NCI-H1417 (cell line): ENCODE data around the gene RSPH6A.

Source experiments
- DNase-seq, 3 experiments: peaks; one replicate each; lab custom pipeline; 2025; lab: John Stamatoyannopoulos, UW

RSPH6A gene

DNA sequence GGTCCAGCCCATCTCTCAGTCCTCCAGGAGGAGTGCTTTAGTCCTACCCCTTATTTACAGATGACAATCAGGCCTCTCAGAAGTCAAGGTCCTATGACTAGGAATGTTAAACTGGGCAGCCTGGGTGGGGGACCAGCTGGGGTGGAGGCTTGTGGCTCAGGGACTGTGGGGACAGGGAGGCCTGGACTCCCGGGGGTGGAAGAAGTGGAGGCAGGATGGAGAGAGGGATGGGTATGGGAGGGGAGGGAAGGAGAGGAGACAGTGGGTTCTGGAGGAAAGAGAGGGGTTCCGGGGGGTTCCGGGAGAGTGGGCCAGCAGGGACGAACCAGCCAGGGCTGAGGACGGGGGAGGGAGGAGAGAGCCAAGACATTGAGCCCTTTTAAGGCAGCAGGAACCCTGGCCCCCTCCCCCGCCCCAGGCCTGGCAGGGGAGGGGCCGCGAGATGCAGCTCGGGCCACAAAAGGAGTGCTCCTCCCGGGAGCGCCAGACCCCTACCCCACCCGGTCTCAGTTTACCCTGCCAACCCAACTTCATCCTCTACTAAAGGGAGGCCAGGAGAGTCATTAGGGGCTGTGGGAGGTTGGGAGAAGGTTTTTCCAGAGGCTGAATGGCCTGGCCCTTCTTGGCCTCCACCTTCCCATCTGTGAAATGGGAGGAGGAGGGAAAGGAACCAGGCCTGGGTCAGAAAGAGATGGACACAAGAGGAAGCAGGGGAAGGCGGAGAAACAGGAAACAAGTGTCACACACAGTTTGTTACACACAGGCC lies 34.5 kb downstream of the RSPH6A start:
- peak in 1 of 3 experiments; percentile 32 for DNase-seq

DNA sequence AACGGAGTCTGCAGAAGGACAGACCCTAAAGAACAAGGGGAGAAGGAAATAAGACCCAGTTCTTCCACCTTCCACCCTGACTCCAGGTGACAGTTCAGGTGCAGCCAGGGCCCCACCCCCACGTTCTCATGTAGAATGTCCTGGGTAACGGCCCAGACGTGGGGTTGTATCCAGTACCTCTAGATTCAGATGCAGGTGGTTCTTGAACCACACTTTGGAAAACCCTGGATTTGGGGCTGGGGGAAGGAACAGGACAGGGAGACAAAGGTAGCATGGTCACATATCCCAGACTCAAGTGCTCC lies 35.0 kb downstream of the RSPH6A start:
- DNase-seq: peak in 2 of 3 experiments; percentile 30 to 50

DNA sequence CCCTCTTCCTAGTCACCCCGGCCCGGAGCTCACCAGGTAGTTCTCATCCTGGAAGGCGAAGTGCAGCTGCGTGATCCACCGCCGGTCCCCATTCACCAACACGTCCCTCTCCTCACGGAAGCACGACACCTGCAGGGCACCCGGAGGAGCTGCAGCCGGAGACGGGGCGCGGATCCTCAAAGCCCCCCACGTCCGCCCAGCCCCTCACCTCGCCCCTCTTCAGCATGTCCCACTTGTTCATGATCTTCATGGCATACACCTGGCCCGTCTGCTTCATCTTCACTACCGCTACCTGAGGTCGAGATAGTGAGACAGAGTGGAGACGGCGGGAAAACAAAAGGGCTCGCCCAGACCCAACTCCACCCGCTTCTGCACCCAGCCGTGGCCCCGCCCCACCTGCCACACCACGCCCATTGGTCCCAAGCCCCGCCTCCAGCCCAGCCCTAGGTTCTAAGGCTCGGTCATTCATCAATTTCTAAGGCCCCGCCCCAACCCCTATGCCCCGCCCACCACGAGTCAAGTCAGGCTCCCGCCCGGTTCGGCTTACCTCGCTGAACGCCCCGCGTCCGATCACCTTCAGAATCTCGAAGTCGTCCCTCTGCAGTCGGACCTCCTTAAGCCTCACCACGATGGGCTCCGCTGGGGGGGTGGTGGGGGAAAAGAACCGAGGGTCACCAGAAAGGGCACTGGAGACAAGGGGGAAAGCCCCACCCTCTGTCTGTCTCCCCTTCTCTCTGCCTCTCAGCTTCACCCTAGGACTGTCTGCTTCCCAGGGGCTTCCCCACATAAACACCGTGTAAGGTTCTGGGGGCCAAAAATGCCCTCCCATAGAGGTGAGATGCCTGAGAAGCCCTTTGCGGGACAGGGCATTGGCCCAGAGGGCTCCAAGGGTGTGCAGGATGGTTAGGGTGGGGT lies 35.6 kb downstream of the RSPH6A start:
- peak; percentile 91 to 97 (median 95) for DNase-seq

DNA sequence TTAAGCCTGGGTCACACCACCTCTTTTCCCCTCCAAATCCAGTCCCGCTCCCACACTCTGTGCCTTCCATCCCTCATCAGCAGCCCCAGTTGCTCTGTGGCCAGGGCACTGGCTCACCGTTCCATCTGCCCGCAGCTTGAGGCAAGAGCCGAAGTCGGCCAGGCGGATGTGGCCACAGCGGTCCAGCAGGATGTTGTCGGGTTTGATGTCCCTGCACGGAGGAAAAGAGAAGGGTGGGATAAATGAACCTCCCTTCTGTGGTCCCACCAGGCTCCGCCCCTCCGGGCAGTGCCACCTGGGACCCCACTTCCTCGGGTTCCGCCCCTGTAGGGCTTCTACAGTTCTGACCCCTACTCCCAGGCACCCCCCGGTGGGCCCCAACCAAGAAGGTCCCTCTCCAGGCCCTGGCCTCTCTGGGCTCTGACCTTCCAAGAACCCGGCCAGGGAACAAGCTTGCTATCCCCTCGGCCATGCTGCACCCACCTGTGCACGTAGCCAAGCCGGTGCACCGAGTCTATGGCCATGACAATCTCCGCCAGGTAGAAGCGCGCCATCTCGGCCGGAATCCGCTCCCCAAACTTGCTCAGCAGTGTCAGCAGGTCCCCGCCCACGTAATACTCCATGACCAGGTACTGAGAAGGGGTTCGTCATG lies 37.0 kb downstream of the RSPH6A start:
- DNase-seq: no peak

DNA sequence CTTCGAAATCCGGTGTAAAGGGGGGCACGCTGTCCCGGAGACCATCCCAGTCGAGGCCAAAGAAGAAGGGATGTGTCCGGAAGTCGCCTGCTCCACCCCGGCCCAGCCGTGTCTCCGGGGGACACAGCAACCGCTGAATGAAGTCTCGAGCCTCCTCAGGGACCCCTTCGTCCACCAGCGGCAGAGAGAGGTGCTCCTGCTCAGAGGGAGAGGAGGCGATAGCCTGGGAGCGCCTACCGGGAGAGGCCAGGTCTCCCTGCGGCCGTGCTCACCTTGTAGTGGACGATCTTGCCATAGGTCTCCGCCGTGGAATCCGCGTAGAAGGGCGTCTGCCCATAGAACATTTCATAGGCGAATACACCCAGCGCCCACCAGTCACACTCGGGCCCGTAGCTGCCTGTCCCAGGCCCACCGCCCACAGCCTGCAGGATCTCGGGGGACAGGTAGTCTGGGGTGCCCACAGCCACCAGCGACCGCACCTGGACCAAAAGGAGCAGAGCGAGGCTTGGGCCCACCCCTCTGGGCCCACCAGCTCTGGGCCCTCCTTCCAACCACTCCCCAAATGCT lies 37.6 kb downstream of the RSPH6A start:
- no peak for DNase-seq

DNA sequence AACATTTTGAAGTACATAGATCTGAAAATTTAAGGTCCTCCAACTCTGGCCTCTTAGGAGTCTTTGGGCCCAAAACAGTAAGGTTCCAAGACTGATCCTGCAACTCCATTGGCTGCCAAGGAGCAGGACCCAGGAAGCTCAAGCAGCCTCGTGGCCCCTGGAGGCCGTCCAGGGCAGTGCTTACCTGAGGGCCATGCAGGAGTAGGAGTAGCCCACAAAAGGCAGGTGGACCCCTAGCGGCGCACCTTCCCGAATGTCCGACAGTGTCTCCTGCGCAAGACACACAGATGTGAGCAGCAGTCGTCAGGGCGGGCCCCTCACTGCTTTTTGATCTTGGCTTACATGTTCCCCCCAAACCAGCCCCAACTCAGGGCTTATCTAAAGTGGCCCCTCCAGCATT lies 40.3 kb downstream of the RSPH6A start:
- no peak for DNase-seq

DNA sequence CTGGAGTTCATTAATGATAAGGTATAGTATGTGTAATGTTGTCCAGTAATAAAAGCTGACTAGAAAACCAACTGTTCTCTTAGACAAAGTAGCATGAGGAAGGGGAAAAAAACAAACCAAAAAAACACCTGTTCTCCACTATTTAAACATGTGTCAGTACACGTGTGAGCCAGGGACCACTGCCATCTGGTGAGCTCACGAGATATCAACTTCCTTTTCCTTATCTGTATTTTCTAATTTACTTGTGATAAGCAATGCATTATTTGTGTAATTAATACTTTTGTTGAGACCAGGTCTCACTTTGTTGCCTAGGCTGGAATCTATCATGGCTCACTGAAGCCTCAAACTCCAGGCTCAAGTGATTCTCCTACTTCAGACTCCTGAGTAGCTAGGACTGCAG lies 41.7 kb downstream of the RSPH6A start:
- DNase-seq: no peak

DNA sequence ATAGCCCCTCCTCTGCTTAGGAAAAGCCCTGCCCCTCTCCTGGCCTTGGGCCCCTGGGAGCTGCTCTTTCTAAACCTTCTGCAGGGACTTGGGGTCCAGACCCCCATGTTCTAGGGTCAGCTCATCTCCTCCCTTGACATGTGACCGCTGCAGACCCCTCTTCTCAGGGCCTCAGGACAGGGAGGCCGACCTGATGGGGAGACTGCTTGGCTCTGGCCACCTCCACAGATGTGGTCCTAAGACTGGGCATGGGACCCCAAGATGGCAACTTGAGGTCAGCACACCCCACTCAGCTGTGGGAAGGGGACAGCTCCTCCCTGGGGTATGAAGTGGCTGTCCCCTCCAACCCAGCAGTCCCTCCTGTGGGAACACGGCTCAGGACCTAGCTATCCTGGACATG lies 42.2 kb downstream of the RSPH6A start:
- no peak for DNase-seq

DNA sequence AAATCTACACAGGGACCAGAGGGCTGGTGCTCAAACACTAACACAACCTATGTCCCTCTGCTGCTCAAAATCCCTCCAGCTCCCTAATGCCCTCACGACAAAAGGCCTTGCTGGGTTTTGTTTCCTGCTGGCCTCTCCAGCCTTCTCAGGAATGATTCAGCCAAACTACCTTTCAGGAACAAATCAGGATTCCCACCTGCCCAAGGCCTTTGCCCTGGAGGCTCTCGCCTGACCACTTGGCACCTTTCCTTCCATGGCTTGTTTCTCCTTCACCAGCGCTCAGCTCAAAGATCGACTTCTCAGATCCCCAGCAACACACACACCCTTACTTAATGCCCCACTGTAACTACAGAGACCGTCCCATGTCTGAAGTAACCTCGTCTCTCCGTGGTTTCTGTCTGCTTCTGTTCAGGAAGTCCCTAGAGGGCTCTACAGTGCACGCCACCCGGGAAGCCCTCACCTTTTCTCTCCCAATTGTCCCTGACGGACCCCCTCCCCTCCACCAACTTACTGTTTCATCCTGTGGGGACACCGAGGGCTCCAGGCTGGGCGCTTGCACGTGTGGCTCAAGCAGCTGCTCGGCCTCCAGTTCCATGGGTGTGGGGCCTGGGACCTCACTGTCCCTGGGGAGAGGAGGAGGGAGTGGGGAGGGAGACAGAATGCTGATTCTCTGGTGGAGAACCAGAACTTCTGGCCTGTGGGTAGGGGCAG lies 42.8 kb downstream of the RSPH6A start:
- no peak for DNase-seq

DNA sequence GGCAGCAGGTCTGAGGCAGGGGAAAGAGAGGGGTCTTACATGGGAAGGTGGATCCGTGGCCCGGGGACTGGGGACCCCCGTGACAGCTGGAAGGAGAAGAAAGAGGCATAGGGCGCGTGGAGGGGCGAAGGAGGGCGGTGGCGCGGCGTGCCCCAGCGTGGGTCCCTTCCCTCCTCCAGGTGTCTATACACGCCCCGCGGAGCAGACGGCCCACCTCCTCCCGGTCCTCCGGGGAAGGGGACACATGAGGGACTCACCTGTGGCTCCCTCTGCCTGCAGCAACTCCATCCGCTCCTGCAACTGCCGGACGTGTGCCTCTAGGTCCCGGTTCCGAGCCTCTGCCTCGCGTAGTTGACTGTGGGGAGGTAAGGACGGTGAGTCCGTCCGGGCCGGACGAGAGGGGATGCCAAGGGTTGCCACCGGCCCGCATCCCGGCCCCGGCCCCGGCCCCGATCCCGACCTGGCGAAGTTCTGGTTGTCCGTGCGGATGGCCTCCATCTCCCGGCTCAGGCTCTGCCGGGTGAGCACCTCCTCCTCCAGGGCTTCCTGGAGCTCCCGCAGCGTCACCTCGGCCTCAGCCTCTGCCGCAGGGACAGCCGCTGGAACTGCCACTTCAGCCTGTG lies 43.7 kb downstream of the RSPH6A start:
- peak in 1 of 3 experiments; percentile 10 for DNase-seq

DNA sequence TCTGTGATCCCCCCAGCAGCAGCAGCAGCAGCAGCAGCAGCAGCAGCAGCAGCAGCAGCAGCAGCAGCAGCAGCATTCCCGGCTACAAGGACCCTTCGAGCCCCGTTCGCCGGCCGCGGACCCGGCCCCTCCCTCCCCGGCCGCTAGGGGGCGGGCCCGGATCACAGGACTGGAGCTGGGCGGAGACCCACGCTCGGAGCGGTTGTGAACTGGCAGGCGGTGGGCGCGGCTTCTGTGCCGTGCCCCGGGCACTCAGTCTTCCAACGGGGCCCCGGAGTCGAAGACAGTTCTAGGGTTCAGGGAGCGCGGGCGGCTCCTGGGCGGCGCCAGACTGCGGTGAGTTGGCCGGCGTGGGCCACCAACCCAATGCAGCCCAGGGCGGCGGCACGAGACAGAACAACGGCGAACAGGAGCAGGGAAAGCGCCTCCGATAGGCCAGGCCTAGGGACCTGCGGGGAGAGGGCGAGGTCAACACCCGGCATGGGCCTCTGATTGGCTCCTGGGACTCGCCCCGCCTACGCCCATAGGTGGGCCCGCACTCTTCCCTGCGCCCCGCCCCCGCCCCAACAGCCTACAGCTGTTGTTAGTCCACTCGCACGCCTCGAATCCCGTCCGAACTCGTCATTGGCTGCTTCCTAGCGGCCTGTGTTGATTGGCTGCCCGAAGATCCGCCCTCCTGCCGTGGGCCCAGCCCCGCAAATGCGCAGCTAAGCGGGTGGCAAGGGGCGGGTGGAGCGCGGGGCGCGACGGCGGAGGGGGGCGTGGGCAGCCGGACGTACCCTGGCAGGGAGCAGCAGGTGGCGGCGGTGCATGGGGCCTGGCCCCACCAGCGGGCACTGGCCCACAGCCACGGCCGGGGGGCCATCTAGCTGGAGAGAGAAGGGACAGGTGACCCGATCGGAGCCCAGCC lies 44.7 kb downstream of the RSPH6A start:
- peak; percentile 97 to 98 (median 98) for DNase-seq

DNA sequence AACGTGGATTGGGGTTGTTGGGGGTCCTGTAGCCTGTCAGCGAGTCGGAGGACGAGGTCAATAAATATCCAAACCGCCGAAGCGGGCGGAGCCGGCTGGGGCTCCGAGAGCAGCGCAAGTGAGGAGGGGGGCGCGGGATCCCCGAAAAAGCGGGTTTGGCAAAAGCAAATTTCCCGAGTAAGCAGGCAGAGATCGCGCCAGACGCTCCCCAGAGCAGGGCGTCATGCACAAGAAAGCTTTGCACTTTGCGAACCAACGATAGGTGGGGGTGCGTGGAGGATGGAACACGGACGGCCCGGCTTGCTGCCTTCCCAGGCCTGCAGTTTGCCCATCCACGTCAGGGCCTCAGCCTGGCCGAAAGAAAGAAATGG lies 45.3 kb downstream of the RSPH6A start:
- peak in 2 of 3 experiments; percentile 73 to 79 for DNase-seq

DNA sequence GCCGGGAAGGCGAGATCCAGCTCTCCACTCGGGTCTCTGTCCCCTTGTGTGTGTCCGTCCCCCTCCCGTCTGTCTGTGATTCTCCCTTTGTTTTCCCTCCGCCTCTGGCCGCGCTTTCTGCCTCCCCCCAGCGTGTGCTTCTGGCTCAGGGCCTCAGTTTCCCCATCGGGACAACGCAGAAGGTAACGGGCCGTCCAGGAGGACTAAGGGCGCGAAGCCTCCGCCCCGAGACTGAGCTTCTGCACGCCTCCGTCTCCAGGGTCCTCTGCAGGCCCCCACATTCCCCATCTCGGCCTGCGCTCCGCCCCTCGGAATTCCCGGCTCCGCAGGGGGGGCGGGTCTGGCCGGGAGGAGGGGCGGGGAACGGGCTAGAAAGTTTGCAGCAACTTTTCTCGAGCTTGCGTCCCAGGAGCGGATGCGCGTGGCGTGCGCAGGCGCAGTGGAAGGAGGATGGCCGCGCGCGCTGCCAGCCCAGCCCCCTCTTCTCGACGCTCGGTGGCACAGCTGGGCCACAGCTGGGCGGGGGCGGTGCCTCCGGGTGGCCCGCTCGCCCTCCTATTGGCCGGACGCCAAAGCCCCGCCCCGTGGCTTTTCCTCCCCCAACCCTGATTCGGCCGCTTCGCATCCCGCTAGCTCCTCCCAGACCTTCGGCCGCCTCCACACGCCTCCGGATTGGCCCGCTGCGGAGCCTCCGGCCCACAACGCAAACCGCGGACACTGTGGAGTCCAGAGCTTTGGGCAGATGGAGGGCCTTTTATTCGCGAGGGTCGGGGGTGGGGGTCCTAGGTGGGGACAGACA lies 45.9 kb downstream of the RSPH6A start, which contains the start of gene SIX5:
Gene SIX5 (minus strand): TSS at position 269 of the 799 bp plus-strand sequence. CDS start 408 bp downstream, outside the sequence.
- DNase-seq: peak; percentile 94 to 98 (median 97)

DNA sequence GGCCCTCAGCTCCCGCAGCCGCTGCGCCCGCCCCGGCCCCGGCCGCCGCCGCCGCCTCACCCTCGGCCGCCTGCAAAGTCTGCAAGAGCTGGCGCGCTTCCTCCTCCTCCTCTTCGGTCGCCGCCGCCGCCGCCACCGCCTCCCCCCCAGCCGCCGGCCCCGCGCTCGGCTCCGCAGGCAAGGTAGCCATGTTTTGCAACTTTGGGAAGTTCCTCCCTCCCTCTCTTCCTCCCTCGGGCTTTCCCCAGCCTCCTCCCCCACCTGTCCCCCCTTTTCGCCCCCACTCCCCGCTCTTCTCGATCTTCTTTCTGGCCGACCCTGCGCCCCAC lies 46.5 kb downstream of the RSPH6A start:
- DNase-seq: peak in 1 of 3 experiments; percentile 54

DNA sequence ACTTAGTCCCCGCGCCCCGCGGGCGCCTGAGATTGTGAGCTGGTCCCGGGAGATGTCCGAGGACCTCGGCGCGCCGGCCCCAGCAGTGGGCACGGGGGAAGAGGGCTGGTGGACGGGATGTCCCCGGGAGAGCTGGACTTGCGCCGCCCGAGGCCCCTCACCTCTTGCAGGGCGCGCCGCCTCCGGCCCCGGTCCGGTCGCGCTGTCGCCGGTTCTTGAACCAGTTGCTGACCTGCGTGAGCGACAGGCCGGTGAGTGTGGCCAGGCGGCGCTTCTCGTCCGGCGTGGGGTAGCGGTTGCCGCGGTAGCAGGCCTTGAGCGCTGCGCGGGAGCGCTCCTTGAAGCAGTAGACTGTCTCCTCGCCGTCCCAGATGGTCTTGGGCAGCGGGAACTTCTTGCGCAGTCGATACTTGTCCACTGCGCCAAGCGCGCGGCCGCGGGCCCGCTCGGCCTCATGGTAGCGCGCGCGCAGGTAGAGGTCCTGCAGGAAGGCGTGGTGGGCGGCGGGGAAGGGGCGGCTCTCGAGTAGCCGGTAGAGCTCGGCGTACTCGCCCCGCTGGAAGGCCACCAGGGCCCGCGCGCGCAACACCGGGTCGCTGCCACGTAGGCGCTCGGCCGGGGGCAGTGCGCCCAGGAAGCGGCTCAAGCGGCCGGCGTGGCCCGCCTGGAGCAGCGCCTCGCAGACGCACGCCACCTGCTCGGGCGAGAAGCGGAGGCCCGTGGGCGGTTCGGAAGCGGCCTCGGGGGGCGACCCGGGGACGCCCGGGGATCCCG lies 47.0 kb downstream of the RSPH6A start:
- peak in 2 of 3 experiments; percentile 54 to 58 for DNase-seq

DNA sequence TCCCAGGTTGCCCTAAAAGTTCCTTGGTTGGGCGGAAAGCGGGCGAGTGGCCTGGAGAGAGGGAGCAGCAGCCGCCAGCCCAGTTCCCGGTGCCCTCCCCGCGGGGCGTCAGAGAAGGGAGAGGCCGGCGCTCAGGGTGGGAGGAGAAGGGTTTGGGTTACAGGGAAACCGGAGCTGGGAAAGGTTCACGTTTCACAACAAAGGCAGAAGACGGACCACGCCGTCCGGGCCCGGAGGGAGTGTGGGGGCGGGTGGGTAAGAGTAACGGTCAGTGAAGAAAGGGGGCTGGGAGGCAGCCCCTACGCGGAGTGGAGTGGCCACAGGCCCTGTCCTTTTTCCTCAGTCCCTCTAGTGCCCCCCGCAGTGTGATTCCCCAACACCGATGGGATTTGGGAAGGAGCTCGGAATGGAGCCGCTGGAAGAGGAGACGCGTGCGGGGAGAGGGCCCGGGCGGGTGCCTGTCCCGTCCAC lies 47.7 kb downstream of the RSPH6A start:
- DNase-seq: peak; percentile 36 to 49 (median 41)

DNA sequence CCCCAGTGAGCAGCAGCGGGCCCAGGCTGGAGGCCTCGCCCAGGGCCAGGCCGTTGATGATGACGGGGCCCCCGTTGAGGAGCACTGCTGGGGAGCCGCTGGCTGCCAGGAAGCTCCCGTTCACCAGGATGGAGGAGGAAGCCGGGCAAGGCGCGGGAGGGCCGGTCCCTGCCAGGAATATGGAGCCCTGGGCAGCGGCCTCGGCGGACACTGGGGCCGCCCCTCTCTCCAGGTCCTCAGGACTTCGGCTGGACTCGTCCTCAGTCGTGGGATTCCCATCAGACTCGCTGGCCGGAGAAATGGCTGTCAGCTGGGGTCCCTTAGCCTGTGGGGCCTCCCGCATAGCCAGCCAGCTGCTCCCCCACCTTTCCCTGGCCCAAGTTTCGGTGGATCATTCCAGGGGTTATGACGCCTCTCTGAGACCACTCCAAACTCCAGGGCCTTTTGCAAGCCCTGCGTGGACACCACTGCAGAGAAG lies 48.2 kb downstream of the RSPH6A start:
- no peak for DNase-seq

DNA sequence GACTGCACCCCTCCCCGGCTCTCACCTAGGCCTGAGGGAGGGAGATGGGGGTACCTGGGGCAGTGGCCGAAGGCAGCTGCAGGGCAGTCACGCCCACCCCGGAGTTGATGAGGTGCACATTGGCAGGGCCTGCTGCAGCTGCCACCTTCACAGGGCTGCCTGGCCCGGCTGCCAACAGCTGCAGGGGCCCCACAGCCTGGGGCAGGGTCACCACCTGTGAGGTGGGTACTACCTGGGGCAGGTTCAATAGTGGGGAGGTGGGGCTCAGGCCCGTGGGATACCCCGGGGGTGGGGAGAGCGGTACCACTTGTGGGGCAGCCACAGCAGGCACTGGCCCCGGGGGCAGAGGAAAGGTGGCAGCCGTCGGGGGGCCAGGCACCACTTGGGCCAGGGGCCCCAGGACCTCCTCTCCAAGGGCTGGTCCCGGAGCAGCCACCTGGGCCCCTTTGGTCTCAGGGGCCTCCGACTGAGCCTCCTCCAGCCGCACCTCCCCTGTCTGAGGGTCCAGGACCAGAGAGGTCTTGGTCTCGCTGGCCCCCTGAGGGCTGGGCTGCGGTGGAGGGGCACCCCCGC lies 48.7 kb downstream of the RSPH6A start:
- DNase-seq: no peak
